T1000 (cell line): ENCODE results near the gene SLC25A29.
A peak's percentile ranks its signal among the peaks of the same experiment; 100 is the strongest.
"Not testable (repeated sequence)": the region's sequence is repeated elsewhere in the genome, so short reads cannot be mapped to it uniquely, and the experiment has no call there.

Experiments used
- DNase-seq: peaks from one replicate; lab custom pipeline; 2025; ENCODE audit warnings: mixed read lengths; lab: John Stamatoyannopoulos, UW

Gene SLC25A29, protein sequence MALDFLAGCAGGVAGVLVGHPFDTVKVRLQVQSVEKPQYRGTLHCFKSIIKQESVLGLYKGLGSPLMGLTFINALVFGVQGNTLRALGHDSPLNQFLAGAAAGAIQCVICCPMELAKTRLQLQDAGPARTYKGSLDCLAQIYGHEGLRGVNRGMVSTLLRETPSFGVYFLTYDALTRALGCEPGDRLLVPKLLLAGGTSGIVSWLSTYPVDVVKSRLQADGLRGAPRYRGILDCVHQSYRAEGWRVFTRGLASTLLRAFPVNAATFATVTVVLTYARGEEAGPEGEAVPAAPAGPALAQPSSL

GRCh38 chr14:100306101-100306997 lies at the start of gene SLC25A29:
SLC25A29 (minus strand) TSS chr14:100306444; CDS start chr14:100306232, 212 bp downstream.
- DNase-seq = peak; percentile 67

GRCh38 chr14:100350986-100351385 lies 44.7 kb upstream of the SLC25A29 start:
- no peak for DNase-seq

- no peak for DNase-seq
Measured at GRCh38 chr14:100350276-100350926, 44.2 kb upstream of the SLC25A29 start.

DNA sequence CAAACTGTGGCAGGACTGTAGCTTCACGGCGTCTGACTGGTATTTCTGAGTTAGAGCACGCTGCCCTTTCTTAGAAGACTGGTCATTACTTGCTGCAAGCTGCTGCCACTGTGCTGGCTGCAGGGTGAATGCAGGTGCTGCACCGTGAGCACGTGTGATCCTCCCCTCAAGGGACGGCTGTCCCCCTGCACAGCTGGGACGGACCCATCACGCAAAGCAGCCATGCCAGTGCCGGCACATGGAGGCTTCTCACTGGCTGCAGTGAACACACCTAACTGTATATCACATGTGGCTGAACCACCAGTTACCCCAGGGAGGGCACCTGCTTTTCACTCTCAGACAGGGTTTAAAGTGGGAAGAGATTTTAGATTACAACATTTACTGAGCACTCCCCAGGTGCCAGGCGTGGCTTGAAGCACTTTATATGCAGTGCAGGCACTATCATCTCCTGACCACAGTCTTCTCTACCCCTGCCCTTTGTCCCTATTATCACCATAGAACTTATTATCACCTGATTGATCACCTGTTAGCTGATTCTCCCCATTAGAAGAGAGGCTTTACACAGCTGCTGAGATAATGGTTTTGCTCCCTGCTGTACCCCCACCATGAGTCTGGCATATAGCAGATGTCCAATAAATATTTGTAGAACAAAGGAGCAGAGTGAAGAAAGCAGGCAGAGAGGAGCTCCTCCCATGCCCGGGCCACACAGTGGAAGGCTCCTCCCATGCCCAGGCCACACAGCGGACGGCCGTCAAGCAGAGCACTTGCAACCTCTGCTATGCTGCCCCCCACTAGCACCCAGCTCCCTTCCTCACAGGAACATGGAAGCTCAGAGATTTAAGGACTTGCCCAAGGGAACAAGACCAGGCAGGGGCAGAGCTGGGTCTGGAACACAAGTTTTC lies 42.8 kb upstream of the SLC25A29 start:
- DNase-seq = no peak

DNA sequence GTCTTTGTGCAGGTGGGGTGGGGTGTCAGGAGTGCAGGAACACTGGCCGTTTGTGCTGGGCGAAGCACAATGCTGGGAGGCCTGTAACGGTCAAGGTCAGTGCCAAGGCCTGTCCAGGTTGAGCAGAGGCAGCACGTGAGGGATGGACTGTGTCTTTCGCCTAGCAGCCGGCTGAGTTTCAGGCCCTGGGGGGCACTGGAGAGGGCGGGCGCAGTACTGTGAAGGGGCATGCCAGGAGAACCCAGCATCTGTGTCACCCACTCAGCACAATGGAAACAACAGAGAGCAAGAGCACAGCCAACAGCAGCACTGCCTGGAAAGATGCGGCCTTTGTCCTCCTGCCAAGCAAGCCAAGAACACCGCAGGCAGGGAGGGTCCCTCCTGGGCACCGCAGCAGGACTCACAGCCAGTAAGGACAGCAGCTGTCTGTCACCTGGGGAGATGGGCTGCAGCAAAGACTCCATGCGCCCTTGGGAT lies 42.0 kb upstream of the SLC25A29 start:
- no peak for DNase-seq

DNA sequence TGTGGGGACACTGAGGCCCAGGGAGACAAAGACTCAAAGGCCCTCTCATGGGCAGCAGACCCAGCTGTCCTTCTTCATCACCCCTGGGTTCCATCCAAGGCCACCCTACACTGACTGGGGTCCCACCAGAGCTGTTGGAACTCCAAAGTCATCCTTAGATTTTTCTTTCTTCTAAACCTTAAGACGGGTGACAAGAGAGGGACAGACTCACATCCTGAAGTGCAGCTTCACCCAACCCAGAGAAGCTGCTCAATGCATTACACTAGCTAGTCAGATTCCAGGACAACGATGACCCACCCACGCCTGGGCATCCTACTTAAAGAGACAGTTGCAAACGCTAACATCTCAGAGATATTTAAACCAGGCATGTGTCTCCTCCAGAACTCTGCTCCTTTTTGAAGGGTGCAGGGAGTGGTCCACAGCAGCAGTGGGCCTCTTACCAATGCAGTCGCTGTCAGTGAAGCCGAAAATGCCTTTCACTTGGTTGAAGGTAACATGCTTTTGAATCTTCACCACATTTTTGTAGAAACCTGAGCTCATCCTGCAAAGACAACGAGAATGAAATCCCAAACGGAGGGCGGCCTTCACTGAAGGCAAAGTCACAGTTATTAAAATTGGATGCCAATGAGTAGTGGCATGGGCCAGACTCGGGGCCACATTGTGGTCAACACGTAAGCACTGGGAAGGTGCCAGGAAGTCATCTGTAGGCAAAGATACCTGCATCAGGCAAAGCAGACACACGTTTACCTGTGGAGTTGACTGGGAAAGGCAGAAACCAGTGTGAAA lies 40.3 kb upstream of the SLC25A29 start:
- DNase-seq = no peak

GRCh38 chr14:100345711-100346110 lies 39.5 kb upstream of the SLC25A29 start:
- no peak for DNase-seq

DNA sequence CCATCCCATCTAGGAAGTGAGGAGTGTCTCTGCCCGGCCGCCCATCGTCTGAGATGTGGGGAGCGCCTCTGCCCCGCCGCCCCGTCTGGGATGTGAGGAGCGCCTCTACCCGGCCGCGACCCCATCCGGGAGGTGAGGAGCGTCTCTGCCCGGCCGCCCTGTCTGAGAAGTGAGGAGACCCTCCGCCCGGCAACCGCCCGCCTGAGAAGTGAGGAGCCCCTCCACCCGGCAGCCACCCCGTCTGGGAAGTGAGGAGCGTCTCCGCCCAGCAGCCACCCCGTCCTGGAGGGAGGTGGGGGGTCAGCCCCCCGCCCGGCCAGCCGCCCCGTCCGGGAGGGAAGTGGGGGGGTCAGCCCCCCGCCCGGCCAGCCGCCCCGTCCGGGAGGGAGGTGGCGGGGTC lies 38.4 kb upstream of the SLC25A29 start:
- not testable (repeated sequence) for DNase-seq

GRCh38 chr14:100342826-100343225 lies 36.6 kb upstream of the SLC25A29 start:
- DNase-seq = not testable (repeated sequence)

GRCh38 chr14:100342195-100342594 lies 36.0 kb upstream of the SLC25A29 start:
- DNase-seq = no peak

- no peak for DNase-seq
Measured at GRCh38 chr14:100341301-100342031, 35.2 kb upstream of the SLC25A29 start.

- DNase-seq = no peak
Measured at GRCh38 chr14:100340423-100340813, 34.2 kb upstream of the SLC25A29 start.

DNA sequence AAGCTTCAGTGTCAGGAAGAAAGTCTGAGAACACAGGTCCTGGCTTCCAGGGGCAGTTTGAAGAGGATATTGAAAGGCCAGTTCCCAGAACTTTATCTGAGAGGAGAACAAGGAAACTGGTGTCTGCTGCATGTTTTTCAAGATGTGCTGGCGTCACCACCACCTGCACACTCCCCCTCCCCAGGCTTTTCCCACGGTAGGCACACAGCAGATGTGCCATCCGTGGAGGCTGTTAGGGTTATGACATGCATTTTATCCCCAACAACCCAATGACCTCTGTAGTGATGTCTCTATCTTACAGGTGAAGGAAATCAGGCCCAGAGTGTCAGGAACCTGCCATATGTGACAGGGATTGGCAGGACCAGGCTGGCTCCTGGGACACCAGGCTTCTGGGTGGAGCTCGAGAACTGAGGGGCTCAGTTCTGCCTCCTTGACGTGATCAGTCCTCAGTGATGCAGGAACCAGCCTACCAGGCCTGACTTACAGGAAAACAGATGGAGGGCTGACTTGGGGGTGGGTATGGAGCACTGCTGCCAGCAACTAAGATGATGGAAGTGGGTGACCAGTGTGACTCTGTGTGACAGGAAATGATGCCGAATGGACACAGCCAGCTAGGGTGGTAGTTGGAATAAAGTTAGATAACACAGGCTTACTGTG lies 33.6 kb upstream of the SLC25A29 start:
- no peak for DNase-seq

- DNase-seq = no peak
Measured at GRCh38 chr14:100336618-100337530, 30.6 kb upstream of the SLC25A29 start.

DNA sequence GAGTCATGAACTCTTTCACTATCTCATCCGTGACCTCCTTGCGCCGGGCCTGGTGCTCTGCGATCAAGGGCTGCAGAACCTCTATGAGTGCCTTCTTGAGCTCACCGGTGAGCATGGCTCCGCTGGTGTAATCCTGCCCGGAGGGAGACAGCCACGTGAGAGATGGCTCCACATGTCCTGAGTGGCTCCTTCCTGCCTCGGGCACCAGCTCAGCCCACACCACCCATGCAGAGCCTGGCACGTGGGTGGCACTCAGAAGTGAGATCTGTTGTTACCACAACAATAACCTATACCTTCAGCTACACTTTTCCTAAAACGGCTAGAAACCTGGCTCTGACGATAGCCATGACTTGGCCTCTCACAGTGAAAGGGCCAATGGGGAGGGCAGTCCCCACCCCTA lies 28.7 kb upstream of the SLC25A29 start:
- no peak for DNase-seq

DNA sequence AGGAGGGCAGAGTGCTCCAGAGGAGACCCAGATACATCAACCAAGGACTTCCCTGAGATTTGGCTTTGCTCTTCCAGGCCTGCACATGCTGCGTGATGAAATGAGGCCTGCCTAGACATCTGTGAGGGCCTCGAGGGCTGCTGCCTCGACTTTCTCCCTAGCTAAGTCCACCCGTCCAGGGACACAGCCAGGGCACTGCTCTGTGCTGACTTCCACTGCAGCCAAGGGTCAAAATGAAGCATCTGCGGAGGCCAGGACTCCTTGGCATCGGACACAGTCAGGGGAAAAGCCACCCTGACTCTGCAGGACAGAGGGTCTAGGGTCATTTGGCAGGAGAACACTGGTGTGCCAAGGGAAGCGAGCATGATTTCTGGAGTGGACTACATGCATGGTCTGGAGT lies 27.6 kb upstream of the SLC25A29 start:
- no peak for DNase-seq

DNA sequence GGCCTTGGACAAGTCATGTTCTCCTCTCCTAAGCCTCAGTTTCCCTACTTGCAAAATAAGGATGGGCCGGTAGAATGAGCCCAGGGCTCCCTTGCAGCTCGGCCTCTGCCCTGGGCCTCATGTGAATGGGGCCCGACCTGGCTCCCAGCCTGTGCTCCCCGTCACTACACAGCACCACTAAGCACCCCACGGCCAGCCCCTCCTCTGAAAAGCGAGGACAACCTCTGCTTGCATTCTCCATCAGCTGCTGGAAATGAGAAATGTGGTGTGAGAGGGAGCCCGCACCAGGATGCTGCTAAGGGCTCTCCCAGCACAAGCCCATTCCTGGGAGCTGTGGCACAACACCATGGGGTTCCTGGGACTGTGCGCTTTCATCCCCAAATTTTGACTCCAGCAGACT lies 27.1 kb upstream of the SLC25A29 start:
- no peak for DNase-seq

DNA sequence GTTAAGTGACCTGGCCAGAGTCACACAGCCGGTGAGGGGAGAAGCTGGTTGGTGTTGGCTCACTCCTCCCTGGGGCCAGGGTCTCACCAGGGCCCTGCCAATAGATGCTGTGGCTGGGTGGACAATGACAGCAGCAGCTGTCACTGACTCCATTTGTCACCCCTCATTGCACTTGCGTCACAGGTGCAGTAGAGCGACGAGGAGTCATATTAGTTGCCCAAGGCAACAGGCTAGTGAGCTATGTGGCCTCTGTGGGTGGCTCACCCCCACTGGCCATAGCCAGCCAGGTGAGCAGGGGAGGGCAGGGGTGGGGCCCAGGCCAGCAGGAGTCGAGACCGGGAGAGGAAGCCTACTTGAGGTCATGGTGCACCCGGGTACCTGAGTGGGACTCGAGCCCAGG lies 26.6 kb upstream of the SLC25A29 start:
- no peak for DNase-seq
